Measurements from ENCODE around the gene FLT3.
A peak's percentile ranks its signal among the peaks of the same experiment; 100 is the strongest.
"Not testable (repeated sequence)": the region's sequence is repeated elsewhere in the genome, so short reads cannot be mapped to it uniquely, and the experiment has no call there.

The FLT3 gene

GRCh38 chr13:28100150-28101121, at the start of gene FLT3:
FLT3 (minus strand) TSS chr13:28100576; CDS start chr13:28100510, 66 bp downstream.
- DNase-seq (ENCODE audit: low read depth in 3 of 3) = peak in 1 of 3 experiments; percentile 60

- DNase-seq (ENCODE audit: low read depth in 3 of 3) = no peak
Observed at GRCh38 chr13:28147495-28147894, 47.1 kb upstream of the FLT3 start.

- no peak for DNase-seq (ENCODE audit: low read depth in 3 of 3)
Observed at GRCh38 chr13:28145049-28145448, 44.7 kb upstream of the FLT3 start.

DNA sequence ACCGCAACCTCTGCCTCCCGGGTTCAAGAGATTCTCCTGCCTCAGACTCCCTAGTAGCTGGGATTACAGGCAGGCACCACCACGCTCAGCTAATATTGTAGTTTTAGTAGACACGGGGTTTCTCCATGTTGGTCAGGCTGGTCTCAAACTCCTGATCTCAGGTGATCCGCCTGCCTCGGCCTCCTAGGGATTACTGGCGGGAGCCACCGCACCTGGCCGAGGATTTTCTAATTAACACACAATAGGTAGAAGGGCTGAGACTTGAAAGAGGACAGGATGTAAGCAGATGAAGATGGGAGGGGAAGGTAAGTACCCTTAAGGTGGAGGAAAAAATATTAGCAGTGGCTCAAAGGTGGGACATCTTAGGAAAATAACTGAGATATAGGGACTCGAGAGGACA, 41.2 kb upstream of the FLT3 start:
- DNase-seq (ENCODE audit: low read depth in 3 of 3) = not testable (repeated sequence)

DNA sequence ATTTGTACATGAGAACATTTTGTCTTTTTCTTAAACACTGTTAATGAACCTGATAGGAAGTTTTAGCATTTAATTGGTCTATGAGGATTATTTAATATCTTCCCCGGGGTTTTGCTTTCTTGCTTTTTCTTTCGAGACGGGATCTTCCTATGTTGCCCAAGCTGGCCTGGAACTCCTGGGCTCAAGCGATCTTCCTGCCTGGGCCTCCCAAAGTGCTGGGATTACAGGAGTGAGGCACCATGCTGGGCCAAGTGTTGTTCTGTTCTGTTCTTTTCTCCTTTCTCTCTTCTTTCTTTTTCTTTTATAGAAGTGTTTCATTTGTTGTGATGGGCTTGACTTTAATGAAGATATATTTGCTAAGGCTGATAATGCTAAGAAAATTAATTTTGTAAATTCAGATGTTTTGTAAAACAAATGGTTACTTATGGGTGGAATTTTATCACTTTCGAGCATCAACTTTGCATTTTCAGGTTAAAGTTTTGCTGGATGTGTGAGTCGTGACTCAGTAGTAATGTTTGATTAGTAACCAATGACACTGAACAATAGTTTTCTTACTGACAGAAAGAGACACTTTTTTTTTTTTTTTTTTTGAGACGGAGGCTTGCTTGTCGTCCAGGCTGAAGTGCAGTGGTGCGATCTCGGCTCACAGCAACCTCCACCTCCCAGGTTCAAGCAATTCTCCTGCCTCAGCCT, 40.2 kb upstream of the FLT3 start:
- DNase-seq (ENCODE audit: low read depth in 3 of 3) = no peak

- peak; percentile 75 to 90 (median 76) for DNase-seq (ENCODE audit: low read depth in 3 of 3)
Observed at GRCh38 chr13:28138756-28139470, 38.5 kb upstream of the FLT3 start.

DNA sequence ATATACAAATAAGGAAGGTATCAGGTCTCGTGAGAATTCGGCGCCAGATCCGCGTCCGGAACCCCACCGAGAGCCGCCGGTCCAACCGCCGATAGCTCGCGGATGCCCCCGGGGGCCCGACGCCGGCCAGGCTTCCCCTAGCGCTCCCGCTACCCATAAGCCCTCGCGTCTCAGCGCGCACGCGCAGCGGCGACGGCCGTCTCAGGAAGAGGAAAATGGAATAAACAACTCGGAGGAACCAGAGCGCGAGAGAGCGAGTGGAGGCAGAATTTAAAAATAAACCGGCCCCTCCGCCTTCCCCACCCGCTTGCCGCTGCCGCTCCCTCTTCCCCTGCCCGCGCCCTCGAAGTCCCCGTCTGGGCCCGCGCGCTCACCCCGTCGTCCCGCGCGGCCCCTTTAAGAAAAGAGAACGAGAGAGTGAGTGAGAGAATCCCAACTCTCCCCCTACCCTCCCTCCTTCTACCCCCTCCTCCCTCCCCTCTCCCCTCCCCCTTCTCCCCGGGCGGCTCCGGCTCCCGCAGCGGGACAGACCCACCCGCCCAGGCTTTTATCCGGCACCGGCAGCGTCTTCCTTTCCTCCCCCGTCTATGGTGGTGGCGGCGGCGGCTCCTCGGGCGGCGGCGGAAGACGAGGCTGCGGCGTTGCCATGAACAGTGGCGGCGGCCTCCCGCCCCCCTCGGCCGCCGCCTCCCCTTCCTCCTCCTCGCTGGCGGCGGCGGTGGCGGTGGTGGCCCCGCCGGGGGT, 37.8 kb upstream of the FLT3 start, which contains the start of gene PAN3:
Gene PAN3 (plus strand): TSS at position 534 of the 744 bp plus-strand sequence. CDS start 113 bp downstream, at position 647.
- DNase-seq (ENCODE audit: low read depth in 3 of 3) = peak; percentile 83 to 88 (median 86)

DNA sequence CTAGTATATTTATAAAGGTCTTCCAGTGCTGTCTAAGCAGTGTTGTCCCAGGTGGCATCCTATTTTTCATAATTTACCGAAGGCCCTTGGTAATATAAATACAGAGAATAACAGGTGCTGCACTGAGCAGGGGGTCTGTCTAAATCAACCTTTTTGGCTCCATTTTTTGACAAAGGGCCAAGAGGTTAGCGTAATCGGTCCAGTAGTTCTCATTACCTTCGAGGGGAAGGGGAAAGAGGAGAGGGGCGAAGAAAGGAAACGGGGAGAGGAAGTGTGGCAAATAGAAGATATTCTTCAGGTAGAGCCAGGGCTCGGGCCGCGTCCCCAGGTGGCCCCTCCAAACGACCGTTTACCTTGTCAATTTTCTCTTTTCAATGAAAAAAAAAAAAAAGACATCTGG, 37.2 kb upstream of the FLT3 start:
- DNase-seq (ENCODE audit: low read depth in 3 of 3) = no peak

DNA sequence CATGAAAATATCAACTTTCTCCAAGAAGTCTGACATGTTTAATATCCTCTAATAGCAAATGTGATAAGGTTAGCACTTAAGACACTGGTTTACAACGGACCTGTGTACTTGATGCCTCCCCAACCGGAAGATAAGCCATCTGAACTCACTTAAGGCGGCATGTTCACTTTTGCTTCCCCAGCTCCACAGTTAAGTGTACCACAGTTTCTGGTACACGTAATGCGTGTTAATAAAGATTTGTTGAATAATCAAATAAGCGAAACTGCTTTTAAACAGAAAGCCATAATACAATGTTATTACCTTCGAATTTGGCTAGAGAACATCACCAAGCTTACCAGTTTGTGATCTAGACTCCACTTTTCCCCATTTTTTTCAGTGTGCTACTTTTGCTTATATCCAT, 36.5 kb upstream of the FLT3 start:
- DNase-seq (ENCODE audit: low read depth in 3 of 3) = no peak

- DNase-seq (ENCODE audit: low read depth in 3 of 3) = no peak
Observed at GRCh38 chr13:28131646-28132045, 31.3 kb upstream of the FLT3 start.

- no peak for DNase-seq (ENCODE audit: low read depth in 3 of 3)
Observed at GRCh38 chr13:28129911-28130693, 29.7 kb upstream of the FLT3 start.

DNA sequence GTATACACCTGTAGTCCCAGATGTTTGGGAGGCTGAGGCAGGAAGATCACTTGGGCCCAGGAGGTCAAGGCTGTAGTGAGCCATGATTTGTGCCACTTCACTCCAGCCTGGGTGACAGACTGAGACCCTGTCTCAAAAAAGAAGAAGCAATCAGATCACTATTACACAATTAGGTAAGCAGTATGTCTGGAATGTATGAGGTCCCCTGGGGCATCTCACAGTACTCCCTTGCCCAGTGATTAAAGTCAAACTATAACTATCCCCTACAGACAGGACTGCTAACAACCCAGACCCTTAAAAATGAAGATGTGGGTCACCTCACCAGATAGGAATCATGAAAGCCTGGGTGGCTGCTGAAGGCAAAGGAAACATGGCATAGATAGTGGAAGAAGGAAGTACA, 28.6 kb upstream of the FLT3 start:
- DNase-seq (ENCODE audit: low read depth in 3 of 3) = no peak

DNA sequence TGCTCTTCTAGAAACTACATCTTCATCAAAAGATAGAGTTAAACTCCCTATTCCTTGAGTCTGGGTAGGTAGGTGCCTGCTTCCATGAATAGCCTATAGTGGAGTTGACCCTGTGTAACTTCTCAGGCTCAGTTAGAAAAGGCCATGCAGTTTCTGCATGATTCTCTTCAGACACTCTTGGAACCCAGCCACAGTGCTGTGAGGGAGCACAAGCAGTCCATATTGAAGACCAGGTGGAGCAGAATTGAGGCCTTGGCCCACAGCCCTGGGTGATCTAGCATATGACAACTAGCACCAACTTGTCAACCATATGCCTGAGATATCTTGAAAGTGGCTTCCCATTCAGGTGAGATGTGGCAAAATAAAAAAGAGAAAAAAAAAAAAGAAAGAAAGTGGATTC, 27.7 kb upstream of the FLT3 start:
- DNase-seq (ENCODE audit: low read depth in 3 of 3) = no peak

GRCh38 chr13:28121224-28121623, 20.8 kb upstream of the FLT3 start:
- DNase-seq (ENCODE audit: low read depth in 3 of 3) = no peak

DNA sequence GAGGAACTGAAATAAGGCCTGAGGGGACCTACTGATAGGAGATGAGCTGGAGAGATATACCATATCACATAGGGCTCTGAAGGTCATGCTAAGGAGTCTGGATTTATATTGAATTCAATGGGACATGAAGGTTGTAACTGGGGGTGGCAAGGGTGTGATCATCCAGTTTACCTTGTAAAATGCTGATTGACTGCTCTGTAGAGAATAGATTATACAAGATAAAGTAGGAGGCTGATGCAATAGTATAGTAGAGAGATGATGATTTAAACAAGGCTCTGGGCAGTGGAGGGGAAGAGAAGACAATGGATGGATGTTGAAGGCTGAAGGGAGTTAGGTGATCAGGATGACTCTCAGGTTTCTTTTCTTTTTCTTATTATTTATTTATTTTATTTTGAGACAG, 19.9 kb upstream of the FLT3 start:
- no peak for DNase-seq (ENCODE audit: low read depth in 3 of 3)

- no peak for DNase-seq (ENCODE audit: low read depth in 3 of 3)
Observed at GRCh38 chr13:28117689-28118377, 17.5 kb upstream of the FLT3 start.

DNA sequence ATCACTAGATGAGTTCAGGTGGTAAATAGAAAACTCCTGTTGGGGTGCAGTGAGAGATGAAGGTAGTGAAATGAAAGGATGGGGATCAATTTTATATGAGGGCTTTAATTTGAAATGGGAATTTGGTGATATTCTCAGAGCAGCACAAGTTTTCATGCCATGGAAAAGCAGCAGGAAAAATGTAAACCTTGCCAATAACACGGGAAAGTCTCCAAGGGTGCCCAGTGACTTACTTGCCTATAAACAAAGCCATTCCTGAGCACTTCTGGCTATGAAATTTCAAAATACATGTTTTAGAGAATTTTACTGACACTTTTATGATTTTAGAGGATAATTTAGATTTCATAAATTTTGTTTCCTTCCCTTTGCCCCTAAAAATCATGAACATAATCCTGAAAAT, 16.4 kb upstream of the FLT3 start:
- no peak for DNase-seq (ENCODE audit: low read depth in 3 of 3)

- DNase-seq (ENCODE audit: low read depth in 3 of 3) = no peak
Observed at GRCh38 chr13:28110414-28110813, 10.0 kb upstream of the FLT3 start.

GRCh38 chr13:28106976-28107375, 6.6 kb upstream of the FLT3 start:
- DNase-seq (ENCODE audit: low read depth in 3 of 3) = no peak

DNA sequence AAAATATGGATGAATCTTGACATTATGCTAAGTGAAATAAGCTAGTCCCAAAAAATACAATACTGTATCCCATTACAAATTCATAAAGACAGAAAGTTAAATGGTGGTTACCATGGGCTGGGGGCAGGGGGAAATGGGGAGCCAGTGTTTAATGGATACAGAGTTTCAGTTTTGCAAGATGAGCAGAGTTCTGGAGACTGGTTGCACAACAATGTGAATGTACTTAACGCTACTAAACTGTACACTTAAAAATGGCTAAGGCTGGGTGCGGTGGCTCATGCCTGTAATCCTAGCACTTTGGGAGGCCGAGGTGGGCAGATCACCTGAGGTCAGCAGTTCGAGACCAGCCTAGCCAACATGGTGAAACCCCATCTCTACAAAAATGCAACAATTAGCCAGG, 1.5 kb upstream of the FLT3 start:
- not testable (repeated sequence) for DNase-seq (ENCODE audit: low read depth in 3 of 3)

All from stimulated activated CD4-positive, alpha-beta T cell treated with anti-CD3 and anti-CD28 coated beads, TNF-alpha, amount 100 ng/mL, for 24 hours (primary cell).